Measurements from ENCODE around the gene TSPAN15. TPM values are rescaled to one million over a fixed set of nuclear protein-coding genes. Genes with fewer than 3 reads are reported as not detected.
A peak's percentile ranks its signal among the peaks of the same experiment; 100 is the strongest.

TSPAN15 gene
- total and polyA plus RNA-seq, 2 experiments from 2014 or later, result 6.6 to 10.1 TPM

GRCh38 chr10:69416695-69417094 lies 34.6 kb upstream of the TSPAN15 start, which contains the start of gene TACR2:
TACR2 (minus strand) TSS chr10:69416918; CDS start chr10:69416323, 595 bp downstream.
- no peaks in the 10 kb centered on the region for H3K36me3 Mint-ChIP-seq (ENCODE audit: low read depth)
- no peak for TF ChIP-seq EZH2phosphoT487 (IDR thresholded peaks at IDR 0.05; ENCODE audit: unreplicated experiment)
- TF ChIP-seq POLR2AphosphoS5 (IDR thresholded peaks at IDR 0.05; ENCODE audit: low read depth), result no peak
- TF ChIP-seq STAT1 (IDR thresholded peaks at IDR 0.05; ENCODE audit: unreplicated experiment), result no peak
- TF ChIP-seq ZNF114 (CRISPR knock-in tag; IDR thresholded peaks at IDR 0.05), result no peak
- no peak for TF ChIP-seq REST (IDR thresholded peaks at IDR 0.05; ENCODE audit: unreplicated experiment)
- no peak for TF ChIP-seq NANOG (IDR thresholded peaks at IDR 0.05; ENCODE audit: borderline replicate concordance)
- TF ChIP-seq JUNB (IDR thresholded peaks at IDR 0.05; ENCODE audit: unreplicated experiment), result no peak
- TF ChIP-seq EZH2 (IDR thresholded peaks at IDR 0.05; ENCODE audit: low read depth, unreplicated experiment), result no peak
- TF ChIP-seq CREB1 (CRISPR knock-in tag; IDR thresholded peaks at IDR 0.05; ENCODE audit: low read depth), result no peak
- TF ChIP-seq, protein P1, sequence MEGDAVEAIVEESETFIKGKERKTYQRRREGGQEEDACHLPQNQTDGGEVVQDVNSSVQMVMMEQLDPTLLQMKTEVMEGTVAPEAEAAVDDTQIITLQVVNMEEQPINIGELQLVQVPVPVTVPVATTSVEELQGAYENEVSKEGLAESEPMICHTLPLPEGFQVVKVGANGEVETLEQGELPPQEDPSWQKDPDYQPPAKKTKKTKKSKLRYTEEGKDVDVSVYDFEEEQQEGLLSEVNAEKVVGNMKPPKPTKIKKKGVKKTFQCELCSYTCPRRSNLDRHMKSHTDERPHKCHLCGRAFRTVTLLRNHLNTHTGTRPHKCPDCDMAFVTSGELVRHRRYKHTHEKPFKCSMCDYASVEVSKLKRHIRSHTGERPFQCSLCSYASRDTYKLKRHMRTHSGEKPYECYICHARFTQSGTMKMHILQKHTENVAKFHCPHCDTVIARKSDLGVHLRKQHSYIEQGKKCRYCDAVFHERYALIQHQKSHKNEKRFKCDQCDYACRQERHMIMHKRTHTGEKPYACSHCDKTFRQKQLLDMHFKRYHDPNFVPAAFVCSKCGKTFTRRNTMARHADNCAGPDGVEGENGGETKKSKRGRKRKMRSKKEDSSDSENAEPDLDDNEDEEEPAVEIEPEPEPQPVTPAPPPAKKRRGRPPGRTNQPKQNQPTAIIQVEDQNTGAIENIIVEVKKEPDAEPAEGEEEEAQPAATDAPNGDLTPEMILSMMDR (conservative IDR thresholded peaks at IDR 0.05; ENCODE audit: low read depth in 2 of 2), result no peak
- TF ChIP-seq ZNF462 (CRISPR knock-in tag; IDR thresholded peaks at IDR 0.05), result no peak
- TF ChIP-seq ZNF331 (CRISPR knock-in tag; IDR thresholded peaks at IDR 0.05; ENCODE audit: low read depth), result no peak
- no peak for TF ChIP-seq ETS1 (IDR thresholded peaks at IDR 0.05)
- H3K4me3 Mint-ChIP-seq, result no peak within 1 kb of the TSS
- Histone ChIP-seq H3K79me2 (replicated peaks; ENCODE audit: insufficient read depth) (no peaks in the 10 kb centered on the region), H2AFZ (peak within 1 kb of the TSS; percentile 14; the same call in 1 of the 2 replicates), H3K9me2 (ENCODE audit: insufficient read depth) (no peaks in the 10 kb centered on the region), H3K4me1 (ENCODE audit: insufficient read depth) (no peaks in the 10 kb centered on the region), H3F3A (replicated peaks; ENCODE audit: low read depth) (no peaks in the 10 kb centered on the region), H3K27me3 (ENCODE audit: insufficient read depth) (no peaks in the 10 kb centered on the region), H3K4me3 (no peak within 1 kb of the TSS), H3K4me2 (no peak within 1 kb of the TSS), H3K36me3 (ENCODE audit: insufficient read depth) (no peaks in the 10 kb centered on the region), H4K20me1 (replicated peaks; ENCODE audit: insufficient read depth) (no peaks in the 10 kb centered on the region), H3K27ac (ENCODE audit: low read depth) (no peak within 1 kb of the TSS)
- H3K4me1 Mint-ChIP-seq, result peaks cover 5% of the 10 kb centered on the region
- H3K27ac Mint-ChIP-seq, result no peak within 1 kb of the TSS
- ATAC-seq (no peak), DNase-seq (ENCODE audit: low spot score) (no peak)
- H3K27me3 Mint-ChIP-seq (ENCODE audit: insufficient read depth, low read depth, poor library complexity), result peaks cover 6% of the 10 kb centered on the region
- H3K9me3 Mint-ChIP-seq, result no peaks in the 10 kb centered on the region

Data from GM23338 (cell line).